Pancreas (tissue), 10 donors: ENCODE results near the gene EFCAB6. TPM values are rescaled to one million over a fixed set of nuclear protein-coding genes. Genes with fewer than 3 reads are reported as not detected.

Experiments
- ATAC-seq, 4 donors: fragments of 200-7000 bp; cut with Tn5 transposase; one replicate each; pipeline versions ENCODE4 v1.8.0 to v1.9.1; 2020; ENCODE audit warnings: mild to moderate bottlenecking in 4 of 4, moderate library complexity in 4 of 4
- DNase-seq, 6 donors: peaks; one replicate each; pipeline ENCODE4 v3.0.0-alpha.2; 2020
- FAIRE-seq: peaks from 2 replicates; lab custom pipeline; 2012; peaks lifted over from hg19 to GRCh38; lab: Jason Lieb, UNC
- H3K27ac ChIP-seq, 4 donors: fragments of 200-600 bp; sonication (generic); 1 replicate in 3 of 4; 2 replicates in 1 of 4; pipeline versions ENCODE4 v1.5.0 to v1.8.0; 2020
- H3K27me3 ChIP-seq, 4 donors: fragments of 200-600 bp; one replicate each; pipeline ENCODE4 v1.8.0; 2021
- H3K36me3 ChIP-seq, 3 donors: fragments of 200-600 bp; sonication (generic) in 1 of 3; one replicate each; pipeline versions ENCODE4 v1.5.0 to v1.8.0; 2020 to 2021
- H3K4me1 ChIP-seq, 3 donors: fragments of 200-600 bp; one replicate each; pipeline ENCODE4 v1.8.0; 2021
- H3K4me3 ChIP-seq, 4 donors: fragments of 200-600 bp; sonication (generic) in 2 of 4; one replicate each; pipeline versions ENCODE4 v1.5.0 to v1.8.0; 2020 to 2021
- H3K9me3 ChIP-seq, 4 donors: fragments of 200-600 bp; one replicate each; pipeline ENCODE4 v1.8.0; 2021
- CTCF ChIP-seq, 4 donors: fragments of 200-600 bp; sonication (generic) in 3 of 4; IDR thresholded peaks; one replicate each; pipeline versions ENCODE4 v1.5.0 to v1.8.0; 2021; ENCODE audit warnings: antibody characterized with exemption in 4 of 4
- WGBS, 2 donors: extraction: QIAGEN DNeasy Blood & Tissue Kit; methylation state at CpG; one replicate each; pipeline ENCODE4 v1.1.7; 2013; 5-methylcytosine and 5-hydroxymethylcytosine counted together
- intact Hi-C, 3 donors: fragments of 100-400 bp; cut with DNase I; formaldehyde crosslinking; loops; one replicate each; pipeline versions ENCODE4 v1.11.1 to v1.14.2; 2022
- polyA plus RNA-seq, 2 donors: library from polyadenylated mRNA; stranded (reverse); fragments of 200-250 nt; gene quantifications; one replicate each; pipeline ENCODE4 v1.2.3, GENCODE V29; 2013
- total RNA-seq, 6 donors: library from RNA; stranded (reverse); fragmentation: NEBNext Ultra II Directional in 4 of 6; extraction: Animal tissue kit (Norgen Biotek cat#: 25700) in 4 of 6; gene quantifications; one replicate each; pipeline versions ENCODE4 v1.2.1 to v1.2.4, GENCODE V29; 2021 to 2023
- donor health status: healthy with polysubstance abuse.
- donor health status: DM: no; HTN: no; CAD: no; lungs with moderate emphysema.
- donor health status: DM: no; HTN: no; CAD: no.
- donor health status: control.
- donor health status: control.
- donor health status: Bipolar disorder and iron deficiency.
- donor health status: DM: yes; HTN: yes; CAD: no.
- donor health status: DM: no; HTN: no; CAD: no.
- donor health status: DM: no; HTN: no; CAD: no.
- donor health status: DM: yes; HTN: yes; CAD: no.

EFCAB6 gene
- total and polyA plus RNA-seq, 8 donors: 1.6 to 3.4 (median 2.2) TPM

- no peaks in the 10 kb centered on the region for H3K9me3 ChIP-seq
- intact Hi-C loops: no loop called here
- FAIRE-seq (no peak), ATAC-seq (no peak), DNase-seq (peak in 2 of 6 donors; percentile 9 to 29)
- no peaks in the 10 kb centered on the region for H3K36me3 ChIP-seq
- H3K27ac ChIP-seq: no peak overlapping the region
- H3K27me3 ChIP-seq: no peaks in the 10 kb centered on the region
- no peaks in the 10 kb centered on the region for H3K4me1 ChIP-seq
- 78 to 85% methylated on average over 25 of the region's 25 CpGs for WGBS, 2 donors
- H3K4me3 ChIP-seq: no peak overlapping the region
- TF ChIP-seq CTCF (IDR thresholded peaks at IDR 0.05): no peak
Measured at GRCh38 chr22:43838571-43839307, 26.6 kb upstream of the EFCAB6 start.

- no peaks in the 10 kb centered on the region for H3K9me3 ChIP-seq
- intact Hi-C loops: no loop called here
- no peaks in the 10 kb centered on the region for H3K36me3 ChIP-seq
- FAIRE-seq (no peak), ATAC-seq (no peak), DNase-seq (peak in 2 of 6 donors; percentile 2 to 38)
- no peak overlapping the region for H3K27ac ChIP-seq
- H3K27me3 ChIP-seq: no peaks in the 10 kb centered on the region
- H3K4me1 ChIP-seq: no peaks in the 10 kb centered on the region
- 74 to 81% methylated on average over 10 of the region's 10 CpGs for WGBS, 2 donors
- TF ChIP-seq CTCF (IDR thresholded peaks at IDR 0.05): no peak
- no peak overlapping the region for H3K4me3 ChIP-seq
Measured at GRCh38 chr22:43838161-43838560, 26.1 kb upstream of the EFCAB6 start.

- no peak for FAIRE-seq
Measured at GRCh38 chr22:43837666-43838065, 25.6 kb upstream of the EFCAB6 start.

GRCh38 chr22:43835736-43836135, 23.6 kb upstream of the EFCAB6 start:
- WGBS, 2 donors: 57 to 70% methylated on average over 12 to 13 of the region's 13 CpGs
- intact Hi-C loops: no loop called here
- FAIRE-seq (no peak), DNase-seq (peak in 1 of 6 donors; percentile 7), ATAC-seq (no peak)
- Histone ChIP-seq H3K9me3 (no peaks in the 10 kb centered on the region), H3K36me3 (no peaks in the 10 kb centered on the region), H3K27ac (no peak overlapping the region), H3K4me3 (no peak overlapping the region), H3K27me3 (no peaks in the 10 kb centered on the region), H3K4me1 (no peaks in the 10 kb centered on the region)
- TF ChIP-seq CTCF (IDR thresholded peaks at IDR 0.05): no peak

More at GRCh38 chr22:43837666-43838065, 25.6 kb upstream of the EFCAB6 start:
- DNase-seq (peak in 1 of 6 donors; percentile 2), ATAC-seq (no peak)
- Histone ChIP-seq H3K27me3 (no peaks in the 10 kb centered on the region), H3K36me3 (no peaks in the 10 kb centered on the region), H3K4me3 (no peak overlapping the region), H3K27ac (no peak overlapping the region), H3K9me3 (no peaks in the 10 kb centered on the region), H3K4me1 (no peaks in the 10 kb centered on the region)
- intact Hi-C loops: no loop called here
- no peak for TF ChIP-seq CTCF (IDR thresholded peaks at IDR 0.05)
- WGBS, 2 donors: 66 to 73% methylated on average over 9 of the region's 9 CpGs

GRCh38 chr22:43835166-43835565, 23.1 kb upstream of the EFCAB6 start:
- no peaks in the 10 kb centered on the region for H3K36me3 ChIP-seq
- H3K4me3 ChIP-seq: no peak overlapping the region
- ATAC-seq: no peak
- no peak for TF ChIP-seq CTCF (IDR thresholded peaks at IDR 0.05)
- H3K27me3 ChIP-seq: no peaks in the 10 kb centered on the region
- no peak for FAIRE-seq
- H3K27ac ChIP-seq: no peak overlapping the region
- no peaks in the 10 kb centered on the region for H3K9me3 ChIP-seq
- intact Hi-C loops: no loop called here
- H3K4me1 ChIP-seq: no peaks in the 10 kb centered on the region
- peak in 2 of 6 donors; percentile 3 to 25 for DNase-seq
- 41 to 64% methylated on average over 11 to 12 of the region's 12 CpGs for WGBS, 2 donors
